ENCODE data around the gene PPP1R37.

Gene PPP1R37

DNA sequence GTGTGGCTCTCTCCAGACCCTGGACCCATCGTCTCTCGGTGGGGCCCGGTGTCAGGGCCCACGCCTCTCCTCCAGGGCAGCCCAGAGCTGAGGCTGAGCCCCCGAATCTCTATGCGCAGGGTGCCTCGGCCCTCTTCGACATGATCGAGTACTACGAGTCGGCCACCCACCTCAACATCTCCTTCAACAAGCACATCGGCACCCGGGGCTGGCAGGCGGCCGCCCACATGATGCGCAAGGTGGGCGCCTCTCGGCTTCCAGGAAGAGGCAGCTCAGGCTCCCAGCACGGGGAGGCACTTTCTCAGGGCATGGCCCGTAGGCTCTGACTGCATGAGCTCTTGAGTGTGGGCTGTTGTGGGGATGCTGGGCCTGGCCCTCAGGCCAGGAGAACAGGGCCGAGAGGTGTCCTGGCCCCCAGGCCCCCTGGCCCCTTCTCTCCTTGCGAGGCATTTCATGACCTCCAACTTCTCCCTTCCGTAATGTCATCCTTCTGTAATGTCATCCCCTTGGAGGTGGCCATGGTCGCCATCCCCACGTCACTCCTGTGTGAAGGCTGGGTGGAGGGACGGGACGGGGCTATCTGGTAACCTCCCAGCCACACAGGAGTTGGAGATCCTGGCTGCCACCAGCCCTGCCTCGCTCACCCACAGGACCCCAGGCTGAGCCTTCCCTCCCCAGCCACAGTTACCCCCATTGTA is 48.4 kb downstream of the PPP1R37 start:
- Histone ChIP-seq H3K4me3 (ENCODE audit: low read depth, low read length) (no peak overlapping the region), H3K9me3 (ENCODE audit: control insufficient read depth, insufficient read depth, low read length) (no peaks in the 10 kb centered on the region), H3K36me3 (ENCODE audit: control insufficient read depth, insufficient read depth, low read length) (peaks cover 41% of the 10 kb centered on the region), H3K27ac (ENCODE audit: low read depth, low read length) (no peak overlapping the region), H3K4me1 (ENCODE audit: control insufficient read depth, insufficient read depth, low read length) (0 out of 2 replicates have a peak, but pooled peaks cover 10% of the 10 kb centered on the region), H3K9ac (ENCODE audit: low read depth, low read length) (no peak overlapping the region), H3K27me3 (ENCODE audit: control insufficient read depth, insufficient read depth, low read length) (no peaks in the 10 kb centered on the region)

DNA sequence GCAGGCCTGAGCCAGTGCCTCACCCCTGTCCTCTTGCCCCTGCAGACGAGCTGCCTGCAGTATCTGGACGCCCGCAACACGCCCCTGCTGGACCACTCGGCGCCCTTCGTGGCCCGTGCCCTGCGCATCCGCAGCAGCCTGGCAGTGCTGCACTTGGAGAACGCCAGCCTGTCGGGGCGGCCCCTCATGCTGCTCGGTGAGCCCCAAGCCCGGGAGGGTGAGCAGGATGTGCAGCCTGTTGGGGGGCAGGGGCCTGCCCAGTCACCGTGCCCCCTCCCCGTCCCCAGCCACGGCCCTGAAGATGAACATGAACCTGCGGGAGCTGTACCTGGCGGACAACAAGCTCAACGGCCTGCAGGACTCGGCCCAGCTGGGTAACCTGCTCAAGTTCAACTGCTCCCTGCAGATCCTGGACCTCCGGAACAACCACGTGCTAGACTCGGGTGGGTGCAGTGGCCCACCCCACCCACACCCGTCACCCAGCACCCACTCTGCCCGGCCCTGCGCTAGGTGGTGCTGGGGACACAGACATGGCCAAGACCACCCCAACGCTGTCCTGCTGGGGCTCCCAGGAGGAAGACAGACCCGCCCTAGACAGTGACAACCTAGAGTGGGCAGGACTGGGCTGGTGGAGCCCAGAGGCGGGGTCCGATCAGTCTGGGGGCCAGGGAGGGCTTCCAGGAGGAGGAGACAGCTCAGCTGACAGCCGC is 49.2 kb downstream of the PPP1R37 start:
- Histone ChIP-seq H3K36me3 (ENCODE audit: control insufficient read depth, insufficient read depth, low read length) (peaks cover 46% of the 10 kb centered on the region), H3K9ac (ENCODE audit: low read depth, low read length) (no peak overlapping the region), H3K27me3 (ENCODE audit: control insufficient read depth, insufficient read depth, low read length) (no peaks in the 10 kb centered on the region), H3K4me1 (ENCODE audit: control insufficient read depth, insufficient read depth, low read length) (0 out of 2 replicates have a peak, but pooled peaks cover 6% of the 10 kb centered on the region), H3K4me3 (ENCODE audit: low read depth, low read length) (no peak overlapping the region), H3K9me3 (ENCODE audit: control insufficient read depth, insufficient read depth, low read length) (no peaks in the 10 kb centered on the region), H3K27ac (ENCODE audit: low read depth, low read length) (no peak overlapping the region)

DNA sequence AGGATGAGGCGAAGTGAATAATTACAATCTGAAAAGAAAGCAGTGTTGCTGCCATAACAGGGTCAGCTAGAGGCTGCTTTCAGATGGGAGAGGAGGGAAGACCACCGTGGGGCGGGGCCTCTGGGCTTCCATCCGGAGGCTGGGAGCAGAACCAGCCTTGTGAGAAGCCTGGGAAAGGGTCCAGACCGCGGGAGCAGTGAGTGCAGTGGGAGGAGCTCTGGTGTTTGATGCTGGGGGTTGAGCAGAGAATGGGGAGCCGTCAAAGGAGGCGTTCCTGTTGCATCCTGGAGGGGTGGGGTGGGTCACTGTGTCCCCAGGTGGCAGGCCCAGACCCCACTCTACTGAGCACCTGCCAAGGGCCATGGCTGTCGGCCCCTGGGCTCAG is 49.7 kb downstream of the PPP1R37 start:
- H3K9ac ChIP-seq (ENCODE audit: low read depth, low read length), result no peak overlapping the region
- H3K36me3 ChIP-seq (ENCODE audit: control insufficient read depth, insufficient read depth, low read length), result peaks cover 49% of the 10 kb centered on the region
- no peaks in the 10 kb centered on the region for H3K27me3 ChIP-seq (ENCODE audit: control insufficient read depth, insufficient read depth, low read length)
- no peak overlapping the region for H3K4me3 ChIP-seq (ENCODE audit: low read depth, low read length)
- H3K9me3 ChIP-seq (ENCODE audit: control insufficient read depth, insufficient read depth, low read length), result no peaks in the 10 kb centered on the region
- no peak overlapping the region for H3K27ac ChIP-seq (ENCODE audit: low read depth, low read length)
- 0 out of 2 replicates have a peak, but pooled peaks cover 6% of the 10 kb centered on the region for H3K4me1 ChIP-seq (ENCODE audit: control insufficient read depth, insufficient read depth, low read length)

DNA sequence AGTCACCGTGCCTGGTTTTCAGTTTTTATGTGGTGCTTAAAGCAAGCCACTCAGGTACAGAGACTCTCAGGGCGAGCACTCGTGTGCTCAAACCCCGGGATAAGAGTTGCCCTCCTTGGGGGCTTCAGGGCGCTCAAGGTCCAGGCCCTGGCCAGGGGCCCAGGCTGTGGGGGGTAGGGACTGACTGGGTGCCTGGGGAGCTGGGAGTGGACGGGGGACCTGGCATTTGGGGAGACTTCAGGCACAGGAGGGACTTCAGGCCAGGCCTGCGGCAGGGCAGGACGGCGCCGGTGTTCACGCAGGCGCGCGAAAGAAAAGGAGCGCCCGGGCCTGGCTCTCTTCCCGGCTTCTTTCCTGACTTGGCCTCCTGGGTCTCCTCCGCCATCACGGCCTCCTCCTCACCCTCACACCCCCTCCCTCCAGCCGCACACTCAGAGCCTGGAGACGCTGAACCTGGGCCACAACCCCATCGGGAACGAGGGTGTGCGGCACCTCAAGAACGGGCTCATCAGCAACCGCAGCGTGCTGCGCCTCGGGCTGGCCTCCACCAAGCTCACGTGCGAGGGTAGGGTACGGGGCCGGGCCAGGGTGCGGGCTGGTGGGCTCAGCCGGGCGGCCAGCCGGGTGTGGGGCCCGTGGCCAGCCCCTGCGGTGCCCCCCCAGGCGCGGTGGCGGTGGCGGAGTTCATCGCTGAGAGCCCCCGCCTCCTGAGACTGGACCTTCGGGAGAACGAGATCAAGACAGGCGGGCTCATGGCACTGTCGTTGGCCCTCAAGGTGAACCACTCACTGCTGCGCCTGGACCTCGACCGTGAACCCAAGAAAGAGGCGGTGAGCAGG is 51.7 kb downstream of the PPP1R37 start:
- H3K36me3 ChIP-seq (ENCODE audit: control insufficient read depth, insufficient read depth, low read length), result peaks cover 49% of the 10 kb centered on the region

DNA sequence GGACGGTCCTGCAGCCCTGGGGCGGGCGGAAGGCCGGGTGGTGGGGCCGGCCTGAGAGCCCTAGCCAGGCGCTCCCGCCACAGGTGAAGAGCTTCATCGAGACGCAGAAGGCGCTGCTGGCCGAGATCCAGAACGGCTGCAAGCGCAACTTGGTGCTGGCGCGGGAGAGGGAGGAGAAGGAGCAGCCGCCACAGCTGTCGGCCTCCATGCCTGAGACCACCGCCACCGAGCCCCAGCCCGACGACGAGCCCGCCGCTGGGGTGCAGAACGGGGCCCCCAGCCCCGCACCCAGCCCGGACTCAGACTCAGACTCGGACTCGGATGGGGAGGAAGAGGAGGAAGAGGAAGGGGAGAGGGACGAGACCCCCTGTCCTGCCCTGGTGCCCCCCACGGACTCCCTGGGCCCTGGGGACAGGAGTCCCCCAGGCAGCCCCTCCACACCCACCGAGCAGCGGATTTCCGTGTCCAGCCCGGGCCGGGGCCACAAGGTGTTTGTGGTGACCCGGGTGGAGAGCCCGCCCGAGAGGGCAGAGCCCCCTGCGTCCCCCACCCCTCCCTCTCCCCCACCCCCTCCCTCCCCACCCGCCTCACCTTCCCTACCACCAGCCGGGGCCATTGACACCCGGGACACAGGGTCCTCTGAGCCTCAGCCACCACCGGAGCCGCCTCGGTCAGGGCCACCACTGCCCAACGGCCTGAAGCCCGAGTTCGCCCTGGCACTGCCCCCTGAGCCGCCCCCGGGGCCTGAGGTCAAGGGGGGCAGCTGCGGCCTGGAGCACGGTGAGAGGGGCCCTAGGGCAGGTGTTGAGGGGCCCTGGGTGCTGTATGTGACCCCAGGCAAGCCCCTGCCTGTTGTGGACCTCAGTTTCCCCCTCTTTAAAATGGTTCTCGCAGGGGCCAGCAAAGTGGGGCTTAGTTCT is 52.6 kb downstream of the PPP1R37 start:
- H3K27me3 ChIP-seq (ENCODE audit: control insufficient read depth, insufficient read depth, low read length), result no peaks in the 10 kb centered on the region
- no peak overlapping the region for H3K4me3 ChIP-seq (ENCODE audit: low read depth, low read length)
- H3K36me3 ChIP-seq (ENCODE audit: control insufficient read depth, insufficient read depth, low read length), result peaks cover 49% of the 10 kb centered on the region
- no peaks in the 10 kb centered on the region for H3K9me3 ChIP-seq (ENCODE audit: control insufficient read depth, insufficient read depth, low read length)
- no peaks in the 10 kb centered on the region for H3K4me1 ChIP-seq (ENCODE audit: control insufficient read depth, insufficient read depth, low read length)
- no peak overlapping the region for H3K27ac ChIP-seq (ENCODE audit: low read depth, low read length)
- H3K9ac ChIP-seq (ENCODE audit: low read depth, low read length), result no peak overlapping the region

More for the DNA sequence above, 51.7 kb downstream of the PPP1R37 start:
- no peaks in the 10 kb centered on the region for H3K27me3 ChIP-seq (ENCODE audit: control insufficient read depth, insufficient read depth, low read length)
- no peak overlapping the region for H3K9ac ChIP-seq (ENCODE audit: low read depth, low read length)
- no peak overlapping the region for H3K27ac ChIP-seq (ENCODE audit: low read depth, low read length)
- H3K4me3 ChIP-seq (ENCODE audit: low read depth, low read length), result no peak overlapping the region
- H3K9me3 ChIP-seq (ENCODE audit: control insufficient read depth, insufficient read depth, low read length), result no peaks in the 10 kb centered on the region
- no peaks in the 10 kb centered on the region for H3K4me1 ChIP-seq (ENCODE audit: control insufficient read depth, insufficient read depth, low read length)

DNA sequence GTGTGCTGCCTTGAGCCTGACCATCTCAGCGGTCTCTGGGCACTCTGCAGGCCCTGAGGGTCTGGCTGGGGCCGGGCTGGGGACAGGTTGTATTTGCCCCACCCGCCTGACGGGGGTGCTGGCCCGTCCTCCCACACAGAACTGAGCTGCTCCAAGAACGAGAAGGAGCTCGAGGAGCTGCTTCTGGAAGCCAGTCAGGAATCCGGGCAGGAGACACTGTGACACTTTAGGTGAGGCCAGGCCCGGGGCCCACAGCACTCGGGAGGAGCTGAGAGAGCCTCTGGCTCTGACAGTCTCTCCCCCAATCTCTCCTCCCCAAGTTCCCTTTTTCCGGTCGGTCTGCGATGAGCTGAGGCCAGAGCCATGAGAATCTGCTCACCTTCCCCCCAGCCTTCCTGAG is 53.3 kb downstream of the PPP1R37 start:
- Histone ChIP-seq H3K27me3 (ENCODE audit: control insufficient read depth, insufficient read depth, low read length) (peaks cover 4% of the 10 kb centered on the region; the same call in 1 of the 2 replicates), H3K4me3 (ENCODE audit: low read depth, low read length) (no peak overlapping the region), H3K27ac (ENCODE audit: low read depth, low read length) (no peak overlapping the region), H3K36me3 (ENCODE audit: control insufficient read depth, insufficient read depth, low read length) (peaks cover 42% of the 10 kb centered on the region), H3K4me1 (ENCODE audit: control insufficient read depth, insufficient read depth, low read length) (no peaks in the 10 kb centered on the region), H3K9me3 (ENCODE audit: control insufficient read depth, insufficient read depth, low read length) (no peaks in the 10 kb centered on the region), H3K9ac (ENCODE audit: low read depth, low read length) (no peak overlapping the region)

DNA sequence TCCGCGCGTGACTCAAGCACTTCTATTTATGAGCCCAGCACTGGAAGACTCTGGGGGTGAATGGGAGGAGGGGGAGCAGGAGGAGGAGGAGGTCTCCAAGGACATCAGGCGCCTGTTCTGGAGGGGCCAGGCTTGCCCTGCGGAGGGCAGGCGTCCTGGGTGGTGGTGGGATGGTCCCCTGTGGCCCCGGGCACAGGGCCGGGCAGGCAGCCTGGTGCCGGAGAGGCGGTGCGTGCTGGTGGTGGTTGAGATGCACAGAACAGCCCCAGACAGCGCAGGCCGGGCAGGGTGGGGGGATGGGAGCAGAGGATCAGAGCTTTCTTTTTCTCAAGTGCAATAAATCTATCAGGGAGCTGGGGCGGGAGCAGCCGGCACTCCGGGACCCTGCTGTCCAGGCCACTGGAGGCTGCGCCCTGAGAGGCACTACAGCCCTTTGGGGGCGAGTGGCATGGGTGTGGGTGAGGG is 53.8 kb downstream of the PPP1R37 start:
- Histone ChIP-seq H3K9ac (ENCODE audit: low read depth, low read length) (no peak overlapping the region), H3K36me3 (ENCODE audit: control insufficient read depth, insufficient read depth, low read length) (peaks cover 38% of the 10 kb centered on the region), H3K4me1 (ENCODE audit: control insufficient read depth, insufficient read depth, low read length) (no peaks in the 10 kb centered on the region), H3K9me3 (ENCODE audit: control insufficient read depth, insufficient read depth, low read length) (no peaks in the 10 kb centered on the region), H3K27ac (ENCODE audit: low read depth, low read length) (no peak overlapping the region), H3K27me3 (ENCODE audit: control insufficient read depth, insufficient read depth, low read length) (peaks cover 9% of the 10 kb centered on the region), H3K4me3 (ENCODE audit: low read depth, low read length) (no peak overlapping the region)

DNA sequence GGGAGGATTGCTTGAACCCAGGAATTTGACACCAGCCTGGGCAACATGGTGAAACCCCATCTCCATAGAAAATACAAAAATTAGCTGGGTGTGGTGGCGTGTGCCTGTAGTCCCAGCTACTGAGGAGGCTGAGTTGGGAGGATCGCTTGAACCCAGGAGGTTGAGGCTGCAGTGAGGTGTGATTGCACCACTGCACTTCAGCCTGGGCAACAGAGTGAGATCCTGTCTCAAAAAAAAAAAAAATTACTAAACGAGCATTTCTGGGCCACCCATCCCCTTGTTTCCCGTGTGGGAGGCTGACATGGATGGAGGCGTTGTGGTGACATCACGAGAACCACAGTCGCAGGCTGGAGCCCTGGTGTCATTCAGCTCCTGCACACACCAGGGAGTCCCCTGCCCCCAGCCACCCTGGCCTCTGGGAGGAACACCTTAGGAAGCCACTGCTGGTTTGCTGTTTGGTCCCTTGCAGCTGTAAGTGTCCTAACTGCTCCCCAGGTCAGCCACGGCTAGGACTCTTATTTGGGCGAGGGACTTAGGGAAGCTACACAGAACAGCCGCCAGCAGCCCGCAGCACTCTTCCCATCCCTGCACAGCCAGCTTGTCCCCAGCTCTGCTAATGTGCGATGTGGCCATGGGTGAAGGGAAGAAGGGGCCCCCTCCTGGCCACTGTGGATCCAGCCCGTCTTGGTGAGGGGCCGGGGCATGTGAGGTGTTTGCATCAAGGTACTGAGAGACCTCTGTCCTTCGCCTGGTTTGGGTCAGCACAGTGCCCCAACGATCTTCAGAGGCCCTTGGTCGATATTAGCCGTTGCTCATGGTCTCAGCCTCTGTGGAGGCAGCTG is 55.1 kb downstream of the PPP1R37 start:
- Histone ChIP-seq H3K27ac (ENCODE audit: low read depth, low read length) (no peak overlapping the region), H3K4me1 (ENCODE audit: control insufficient read depth, insufficient read depth, low read length) (no peaks in the 10 kb centered on the region), H3K9ac (ENCODE audit: low read depth, low read length) (no peak overlapping the region), H3K36me3 (ENCODE audit: control insufficient read depth, insufficient read depth, low read length) (peaks cover 27% of the 10 kb centered on the region; the same call in 1 of the 2 replicates), H3K9me3 (ENCODE audit: control insufficient read depth, insufficient read depth, low read length) (no peaks in the 10 kb centered on the region), H3K27me3 (ENCODE audit: control insufficient read depth, insufficient read depth, low read length) (peaks cover 22% of the 10 kb centered on the region), H3K4me3 (ENCODE audit: low read depth, low read length) (no peak overlapping the region)

DNA sequence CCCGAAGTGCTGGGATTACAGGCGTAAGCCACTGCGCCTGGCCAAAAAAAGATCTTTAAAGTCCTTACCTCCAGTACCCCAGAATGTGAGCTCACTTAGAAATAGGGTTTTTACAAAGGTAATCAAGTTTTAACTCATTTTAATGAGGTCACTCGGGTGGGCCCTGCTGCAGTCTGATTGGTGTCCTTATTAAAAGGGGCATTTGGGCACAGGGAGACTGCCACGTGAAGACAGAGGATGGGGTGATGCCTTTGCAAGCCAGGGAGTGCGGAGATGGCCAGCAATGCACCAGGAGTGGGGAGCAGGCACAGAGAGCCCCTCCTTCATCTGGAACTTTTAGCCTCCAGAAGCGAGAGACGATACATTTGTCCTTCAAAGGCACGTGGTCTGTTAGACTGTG is 56.1 kb downstream of the PPP1R37 start:
- H3K9me3 ChIP-seq (ENCODE audit: control insufficient read depth, insufficient read depth, low read length), result no peaks in the 10 kb centered on the region
- peaks cover 3% of the 10 kb centered on the region; the same call in 1 of the 2 replicates for H3K4me1 ChIP-seq (ENCODE audit: control insufficient read depth, insufficient read depth, low read length)
- H3K9ac ChIP-seq (ENCODE audit: low read depth, low read length), result no peak overlapping the region

More for the DNA sequence above, 56.1 kb downstream of the PPP1R37 start:
- peaks cover 33% of the 10 kb centered on the region for H3K27me3 ChIP-seq (ENCODE audit: control insufficient read depth, insufficient read depth, low read length)
- peaks cover 22% of the 10 kb centered on the region; the same call in 1 of the 2 replicates for H3K36me3 ChIP-seq (ENCODE audit: control insufficient read depth, insufficient read depth, low read length)
- H3K4me3 ChIP-seq (ENCODE audit: low read depth, low read length), result no peak overlapping the region
- no peak overlapping the region for H3K27ac ChIP-seq (ENCODE audit: low read depth, low read length)

Measured in HUES48 (cell line).